Cerebellar cortex (tissue), 1 donor: ENCODE results near the gene FITM1.

Experiments
- DNase-seq: peaks from one replicate; pipeline ENCODE4 v3.0.0-alpha.2; 2015; ENCODE audit warnings: low spot score

FITM1 gene

DNA sequence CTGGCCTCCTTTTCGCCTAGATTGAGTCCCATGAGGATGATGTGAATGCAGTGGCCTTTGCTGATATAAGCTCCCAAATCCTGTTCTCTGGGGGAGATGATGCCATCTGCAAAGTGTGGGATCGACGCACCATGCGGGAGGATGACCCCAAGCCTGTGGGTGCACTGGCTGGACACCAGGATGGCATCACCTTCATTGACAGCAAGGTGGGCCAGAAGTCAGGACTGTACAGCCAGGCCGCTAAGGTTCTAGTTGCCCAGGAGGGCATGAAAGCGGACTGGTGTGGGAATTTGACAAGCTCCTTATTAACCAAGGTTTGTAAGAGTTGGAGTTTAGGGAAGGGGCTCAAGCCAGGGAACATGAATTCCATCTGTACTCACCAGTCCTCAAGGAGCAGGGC lies 10.8 kb upstream of the FITM1 start:
- no peak for DNase-seq

DNA sequence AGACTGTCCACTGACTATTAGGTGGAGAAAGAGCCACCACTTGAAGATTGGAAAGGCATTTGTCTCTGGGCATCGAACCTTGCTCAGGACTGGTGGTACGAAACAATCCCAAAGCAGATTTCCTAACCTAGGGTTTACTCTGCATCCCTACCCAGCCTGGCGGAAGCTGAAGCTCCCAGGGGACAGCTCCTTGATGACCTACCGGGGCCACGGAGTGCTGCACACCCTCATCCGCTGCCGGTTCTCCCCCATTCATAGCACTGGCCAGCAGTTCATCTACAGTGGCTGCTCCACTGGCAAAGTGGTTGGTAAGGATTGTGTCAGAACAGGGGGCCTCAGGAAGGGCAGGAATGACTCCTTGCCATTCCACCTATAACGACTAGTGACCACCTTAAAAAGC lies 9.2 kb upstream of the FITM1 start:
- no peak for DNase-seq

DNA sequence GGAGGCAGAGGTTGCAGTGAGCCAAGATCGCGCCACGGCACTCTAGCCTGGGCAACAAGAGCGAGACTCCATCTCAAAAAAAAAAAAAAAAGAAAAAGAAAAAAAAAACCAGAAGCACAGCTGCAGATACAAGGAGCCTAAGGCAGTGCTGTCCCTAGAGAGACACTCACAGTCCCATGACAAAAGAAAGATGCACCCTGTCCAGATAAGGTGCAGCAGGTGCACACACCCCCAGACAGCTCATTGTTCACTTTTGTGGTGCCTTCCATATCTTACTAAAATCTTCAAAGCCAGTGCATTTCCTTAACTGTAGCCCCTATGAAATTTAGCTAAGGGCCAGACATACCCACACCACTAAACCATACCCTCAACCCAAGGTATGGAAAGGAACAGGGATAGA lies 8.0 kb upstream of the FITM1 start:
- DNase-seq: no peak

DNA sequence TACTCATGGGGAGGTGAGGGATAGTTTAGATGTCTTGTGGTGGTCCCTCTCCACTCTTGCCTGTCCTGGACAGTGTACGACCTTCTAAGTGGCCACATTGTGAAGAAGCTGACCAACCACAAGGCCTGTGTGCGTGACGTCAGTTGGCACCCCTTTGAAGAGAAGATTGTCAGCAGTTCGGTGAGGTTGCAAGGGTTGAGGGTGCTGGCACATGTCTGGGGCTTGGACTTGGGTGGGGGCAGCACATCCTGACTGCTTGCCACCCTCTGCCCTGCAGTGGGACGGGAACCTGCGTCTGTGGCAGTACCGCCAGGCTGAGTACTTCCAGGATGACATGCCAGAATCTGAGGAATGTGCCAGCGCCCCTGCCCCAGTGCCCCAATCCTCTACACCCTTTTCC lies 7.6 kb upstream of the FITM1 start:
- no peak for DNase-seq

DNA sequence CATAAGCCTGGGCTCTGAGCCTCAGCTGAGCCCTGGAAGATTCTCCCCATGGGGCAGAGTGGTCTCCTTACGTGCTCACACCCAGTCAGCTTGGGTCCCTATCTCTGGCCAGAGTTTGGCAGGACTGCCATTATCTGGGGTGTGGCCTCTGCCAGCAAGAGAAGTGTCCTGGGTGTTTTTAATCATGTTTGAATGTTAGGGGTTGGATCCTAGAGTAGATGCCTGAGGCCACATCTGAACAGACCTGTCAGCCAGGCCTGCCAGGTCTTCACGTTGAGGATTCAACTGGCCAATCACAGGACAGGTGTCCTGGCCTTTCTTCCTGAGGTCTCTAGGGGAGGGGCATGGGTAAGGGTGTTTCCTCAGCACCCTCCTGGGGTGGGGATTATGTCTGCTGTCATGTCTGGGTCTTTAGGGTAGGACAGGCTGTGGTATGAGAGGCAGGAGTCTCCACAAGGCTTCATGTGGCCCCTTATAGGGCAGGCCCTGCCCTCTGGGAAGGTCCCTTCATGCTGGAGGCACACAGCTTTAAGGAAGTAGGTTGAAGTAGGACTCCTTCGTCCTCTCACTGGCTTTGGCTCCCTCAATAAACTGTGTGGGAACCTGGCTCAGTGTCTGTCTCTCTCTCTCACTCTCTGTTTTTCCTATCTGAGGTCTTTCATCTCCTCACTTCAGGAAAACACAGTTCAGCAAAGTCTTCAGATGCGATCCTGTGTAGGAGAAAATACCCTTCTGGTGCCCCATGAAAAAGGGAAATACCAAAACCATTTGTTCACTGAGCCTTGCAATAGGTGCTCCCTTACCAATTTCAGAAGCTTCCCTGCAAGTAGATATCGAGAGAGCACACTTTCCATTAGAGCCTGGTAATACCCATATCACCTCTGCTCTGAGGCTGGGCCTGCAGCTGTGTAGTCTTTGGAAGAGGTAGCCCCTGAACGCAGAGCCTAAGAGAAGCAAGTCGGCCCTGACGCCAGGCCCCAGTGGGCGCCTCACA lies 6.7 kb upstream of the FITM1 start:
- no peak for DNase-seq

DNA sequence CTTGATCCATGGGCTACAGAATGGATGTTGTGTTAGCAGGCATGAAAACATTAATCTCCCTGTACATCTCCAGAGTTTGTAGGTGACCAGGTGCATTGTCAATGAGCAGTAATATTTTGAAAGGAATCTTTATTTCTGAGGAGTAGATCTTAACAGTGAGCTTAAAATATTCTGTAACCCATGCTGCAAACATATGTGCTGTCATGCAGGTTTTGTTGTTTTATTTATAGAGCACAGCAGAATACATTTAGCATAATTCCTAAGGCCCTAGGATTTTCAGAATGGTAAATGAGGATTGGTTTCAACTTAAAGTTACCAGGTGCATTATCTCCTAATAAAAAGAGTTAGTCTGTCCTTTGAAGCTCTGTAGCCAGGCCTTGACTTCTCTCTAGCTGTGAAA lies 3.5 kb upstream of the FITM1 start:
- DNase-seq: no peak

DNA sequence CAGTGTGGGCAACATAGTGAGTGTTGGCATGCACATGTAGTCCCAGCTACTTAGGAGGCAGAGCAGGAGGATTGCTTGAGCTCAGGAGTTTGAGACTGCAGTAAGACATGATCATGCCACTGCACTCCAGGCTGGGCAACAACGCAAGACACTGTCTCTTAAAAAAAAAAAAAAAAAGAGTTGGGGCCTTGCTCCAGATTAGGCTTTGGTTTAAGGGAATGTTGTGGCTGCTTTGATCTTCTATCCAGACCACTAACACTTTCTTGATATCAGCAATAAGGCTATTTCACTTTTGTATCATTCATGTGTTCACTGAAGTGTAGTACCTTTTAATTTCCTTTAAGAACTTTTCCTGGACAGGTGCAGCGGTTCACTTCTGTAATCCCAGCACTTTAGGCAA lies 2.8 kb upstream of the FITM1 start:
- DNase-seq: no peak

DNA sequence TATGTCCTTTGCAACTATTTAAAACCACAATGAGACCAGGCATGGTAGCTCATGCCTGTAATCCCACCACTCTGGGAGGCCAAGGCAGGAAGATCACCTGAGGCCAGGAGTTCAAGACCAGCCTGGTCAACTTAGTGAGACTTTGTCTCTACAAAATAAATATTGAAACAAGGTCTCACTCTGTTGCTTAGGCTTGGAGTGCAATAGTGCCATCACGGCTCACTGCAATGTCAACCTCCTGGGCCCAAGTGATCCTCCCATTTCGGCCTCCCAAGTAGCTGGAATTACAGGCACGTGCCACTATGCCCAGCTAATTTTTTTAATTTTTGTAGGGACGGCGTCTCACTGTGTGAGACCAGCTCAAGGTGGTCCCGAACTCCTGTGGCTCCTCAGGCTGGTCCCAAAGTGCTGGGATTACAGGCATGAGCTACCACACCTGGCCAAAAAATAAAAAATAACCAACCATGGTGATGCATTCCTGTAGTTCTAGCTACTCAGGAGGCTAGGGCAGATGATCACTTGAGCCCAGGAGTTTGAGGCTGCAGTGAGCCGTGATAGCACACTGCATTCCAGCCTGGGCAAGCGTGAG lies 955 bp upstream of the FITM1 start:
- no peak for DNase-seq

DNA sequence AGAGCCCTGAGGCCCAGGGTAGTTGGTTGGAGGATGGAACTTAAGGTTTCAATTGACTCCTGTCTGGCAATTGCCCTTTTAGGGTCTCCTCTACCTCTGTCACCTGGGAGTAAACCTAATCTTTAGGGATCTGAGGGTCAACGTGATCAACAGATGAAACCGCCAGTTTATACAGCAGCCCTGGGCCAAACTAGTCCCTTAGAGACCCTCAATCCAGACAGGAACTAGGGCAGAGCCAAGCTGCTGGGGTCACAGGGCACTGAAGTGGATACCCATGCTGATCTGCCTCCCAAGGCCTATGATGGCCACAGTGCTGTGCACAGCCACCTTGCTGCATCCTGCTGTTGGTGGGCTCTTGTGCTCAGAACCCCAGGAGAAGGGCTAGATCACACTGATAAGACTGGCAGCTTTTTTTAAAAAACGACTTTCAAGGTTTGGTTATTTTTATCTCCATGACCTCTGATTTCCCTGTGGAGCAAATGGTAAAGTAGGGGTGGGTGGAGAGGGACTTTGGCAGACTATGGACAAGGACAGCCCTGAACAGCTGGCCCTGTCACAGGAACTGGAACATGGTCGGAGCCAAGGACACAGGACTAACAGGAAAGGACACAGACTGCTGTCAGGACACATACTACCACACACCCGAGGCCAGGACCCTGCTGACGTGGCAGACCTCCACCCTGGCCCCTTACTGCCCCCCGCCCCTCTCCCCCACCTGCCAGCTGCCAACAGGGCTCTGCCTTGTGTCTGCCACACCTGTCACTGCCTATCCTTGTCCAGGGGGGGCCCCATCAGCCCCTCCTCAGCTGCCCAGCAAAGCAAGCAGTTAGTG lies 474 bp downstream of the FITM1 start:
- DNase-seq: no peak

DNA sequence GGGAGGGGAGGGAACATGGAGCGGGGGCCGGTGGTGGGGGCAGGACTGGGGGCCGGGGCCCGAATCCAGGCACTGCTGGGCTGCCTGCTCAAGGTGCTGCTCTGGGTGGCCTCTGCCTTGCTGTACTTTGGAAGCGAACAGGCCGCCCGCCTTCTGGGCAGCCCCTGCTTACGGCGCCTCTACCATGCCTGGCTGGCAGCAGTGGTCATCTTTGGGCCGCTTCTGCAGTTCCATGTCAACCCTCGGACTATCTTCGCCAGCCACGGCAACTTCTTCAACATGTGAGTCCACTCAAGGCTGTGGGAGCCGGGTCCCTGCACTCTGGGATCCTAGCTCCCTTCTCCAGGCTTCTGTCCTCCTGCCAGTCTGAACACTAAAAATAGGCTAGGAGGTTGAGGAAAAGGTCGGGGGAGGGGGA lies 1.1 kb downstream of the FITM1 start:
- no peak for DNase-seq

DNA sequence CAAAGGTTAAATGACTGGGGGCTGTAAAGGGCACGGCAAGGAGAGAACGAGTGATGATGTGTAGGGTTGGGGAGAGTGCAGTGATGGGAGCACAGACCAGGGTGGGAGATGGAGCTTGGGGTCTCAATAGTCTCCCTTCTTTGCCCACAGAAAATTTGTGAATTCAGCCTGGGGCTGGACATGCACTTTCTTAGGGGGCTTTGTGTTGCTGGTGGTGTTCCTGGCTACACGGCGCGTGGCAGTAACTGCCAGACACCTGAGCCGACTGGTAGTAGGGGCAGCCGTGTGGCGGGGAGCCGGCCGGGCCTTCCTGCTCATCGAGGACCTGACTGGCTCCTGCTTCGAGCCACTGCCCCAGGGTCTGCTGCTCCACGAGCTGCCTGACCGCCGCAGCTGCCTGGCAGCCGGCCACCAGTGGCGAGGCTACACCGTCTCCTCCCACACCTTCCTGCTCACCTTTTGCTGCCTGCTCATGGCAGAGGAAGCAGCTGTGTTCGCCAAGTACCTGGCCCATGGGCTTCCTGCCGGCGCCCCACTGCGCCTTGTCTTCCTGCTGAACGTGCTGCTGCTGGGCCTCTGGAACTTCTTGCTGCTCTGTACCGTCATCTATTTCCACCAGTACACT lies 1.7 kb downstream of the FITM1 start:
- no peak for DNase-seq

DNA sequence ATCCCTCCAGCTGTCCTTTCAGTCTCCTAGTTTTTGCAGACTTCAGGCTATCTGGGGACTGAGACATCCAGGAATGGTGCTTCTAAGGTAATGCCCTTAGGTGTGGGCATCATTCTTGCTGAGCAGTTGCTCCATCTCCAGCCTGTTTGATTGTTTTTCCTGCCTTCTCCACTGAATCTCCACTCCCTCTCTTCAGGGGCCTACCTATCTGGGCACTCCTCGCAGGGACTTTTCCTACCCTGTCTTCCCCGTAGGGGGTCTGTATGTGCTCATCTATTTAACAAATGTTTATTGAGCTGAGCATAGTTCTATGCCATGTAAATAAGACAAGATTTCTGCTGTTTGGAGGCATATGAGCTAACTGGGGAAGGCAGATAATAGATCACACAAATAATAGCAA lies 2.5 kb downstream of the FITM1 start:
- DNase-seq: no peak

DNA sequence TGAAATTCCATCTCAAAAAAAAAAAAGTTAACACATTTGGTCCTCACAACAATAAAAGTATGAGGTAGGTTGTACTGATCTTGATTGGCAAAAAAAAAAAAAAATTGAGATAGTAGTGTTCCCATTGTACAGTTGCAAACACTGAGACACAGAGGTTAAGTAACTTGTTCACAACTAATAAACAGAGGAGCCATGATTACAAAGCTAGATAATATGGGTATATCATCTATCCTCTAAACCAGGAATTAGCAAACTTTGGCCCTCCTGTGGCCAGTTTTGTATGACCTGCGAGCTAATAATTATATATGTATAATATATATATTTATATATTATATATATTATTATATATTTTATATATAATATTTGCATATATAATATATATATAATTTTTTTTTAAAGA lies 3.3 kb downstream of the FITM1 start:
- DNase-seq: no peak

DNA sequence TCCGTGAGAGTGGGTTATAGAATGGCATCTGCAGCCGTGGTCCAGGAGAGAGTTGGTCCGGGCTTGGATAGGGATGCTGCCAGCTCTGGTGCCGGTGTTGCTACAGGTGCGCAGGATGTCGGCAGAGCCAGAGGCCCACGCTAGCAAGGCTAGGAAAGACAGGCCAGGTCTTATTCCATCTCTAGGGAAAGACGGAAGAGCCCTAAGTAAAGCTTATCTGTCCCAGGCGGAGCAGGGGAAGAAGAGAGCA lies 5.0 kb downstream of the FITM1 start:
- no peak for DNase-seq

DNA sequence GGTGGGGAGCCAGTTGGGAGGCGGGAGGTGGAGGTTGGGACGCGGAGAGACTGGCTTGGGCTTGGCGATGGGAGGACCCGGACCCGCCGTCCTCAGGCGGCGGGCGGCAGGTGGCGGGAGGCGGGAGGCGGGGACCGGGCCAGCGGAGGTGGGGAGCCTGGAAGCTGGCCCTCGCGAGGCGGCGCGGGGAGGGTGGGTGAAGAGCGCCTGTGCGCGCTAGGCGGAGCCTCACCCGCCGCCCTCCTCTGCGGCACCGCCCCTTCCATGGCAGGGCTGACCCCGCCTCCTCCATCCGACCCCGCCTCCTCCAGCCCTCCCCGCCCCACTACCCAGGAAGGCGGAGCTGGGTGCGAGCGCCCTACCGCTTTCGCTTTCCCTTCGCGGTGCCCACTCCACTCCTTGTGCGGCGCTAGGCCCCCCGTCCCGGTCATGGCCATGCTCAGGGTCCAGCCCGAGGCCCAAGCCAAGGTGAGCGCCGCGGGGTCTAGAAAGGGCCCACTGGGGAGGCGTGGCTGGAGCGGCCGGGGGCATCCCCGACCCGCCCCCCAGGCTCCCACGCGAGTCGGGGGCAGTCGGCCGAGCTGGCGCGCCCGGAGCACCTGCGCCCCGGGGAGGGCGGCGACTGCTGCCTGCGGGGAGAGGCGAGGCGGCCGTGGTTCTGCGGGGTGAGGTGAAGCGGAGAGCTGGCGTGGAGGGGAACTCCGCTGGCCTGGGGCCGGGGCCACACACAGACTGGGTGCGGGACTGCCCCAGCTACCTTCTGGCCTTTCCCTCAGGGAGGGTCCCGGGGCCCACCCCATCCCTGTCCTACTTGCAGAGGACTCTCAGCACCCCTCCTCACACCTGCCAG lies 5.6 kb downstream of the FITM1 start, which contains the start of gene PSME1:
PSME1 (plus strand) TSS at position 361 of the 850 bp plus-strand sequence; CDS start at position 430, 69 bp downstream.
- DNase-seq: peak; percentile 94

DNA sequence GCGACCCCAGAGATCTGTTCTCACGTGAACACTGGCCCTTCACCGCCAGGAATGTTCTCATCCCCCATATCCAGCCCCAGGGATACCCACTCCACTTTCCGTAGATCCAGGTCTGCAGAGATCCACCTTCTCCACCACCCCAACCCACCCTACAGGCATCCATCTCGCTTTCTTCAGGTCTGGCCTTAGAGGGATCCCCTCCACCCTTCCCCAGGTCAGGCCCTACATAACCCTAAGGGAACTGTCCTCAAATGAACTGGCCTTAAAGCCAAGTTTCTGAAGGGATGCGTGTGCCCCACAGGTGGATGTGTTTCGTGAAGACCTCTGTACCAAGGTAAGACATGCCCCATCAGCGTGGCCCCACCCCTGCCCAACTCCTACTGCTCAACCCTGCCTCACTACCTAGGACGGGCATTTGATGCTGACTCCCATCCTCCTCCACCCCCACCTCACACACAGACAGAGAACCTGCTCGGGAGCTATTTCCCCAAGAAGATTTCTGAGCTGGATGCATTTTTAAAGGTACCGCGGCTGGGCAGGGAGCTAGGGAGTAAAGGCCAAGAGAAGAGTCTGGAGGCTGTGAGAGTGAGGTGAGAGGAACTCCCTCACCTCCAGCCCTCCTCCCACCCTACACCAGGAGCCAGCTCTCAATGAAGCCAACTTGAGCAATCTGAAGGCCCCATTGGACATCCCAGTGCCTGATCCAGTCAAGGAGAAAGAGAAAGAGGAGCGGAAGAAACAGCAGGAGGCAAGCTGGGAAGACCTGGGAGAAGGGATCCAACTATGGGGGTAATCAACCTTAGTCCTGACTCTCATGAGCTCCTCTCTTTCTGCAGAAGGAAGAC lies 6.4 kb downstream of the FITM1 start:
- no peak for DNase-seq

DNA sequence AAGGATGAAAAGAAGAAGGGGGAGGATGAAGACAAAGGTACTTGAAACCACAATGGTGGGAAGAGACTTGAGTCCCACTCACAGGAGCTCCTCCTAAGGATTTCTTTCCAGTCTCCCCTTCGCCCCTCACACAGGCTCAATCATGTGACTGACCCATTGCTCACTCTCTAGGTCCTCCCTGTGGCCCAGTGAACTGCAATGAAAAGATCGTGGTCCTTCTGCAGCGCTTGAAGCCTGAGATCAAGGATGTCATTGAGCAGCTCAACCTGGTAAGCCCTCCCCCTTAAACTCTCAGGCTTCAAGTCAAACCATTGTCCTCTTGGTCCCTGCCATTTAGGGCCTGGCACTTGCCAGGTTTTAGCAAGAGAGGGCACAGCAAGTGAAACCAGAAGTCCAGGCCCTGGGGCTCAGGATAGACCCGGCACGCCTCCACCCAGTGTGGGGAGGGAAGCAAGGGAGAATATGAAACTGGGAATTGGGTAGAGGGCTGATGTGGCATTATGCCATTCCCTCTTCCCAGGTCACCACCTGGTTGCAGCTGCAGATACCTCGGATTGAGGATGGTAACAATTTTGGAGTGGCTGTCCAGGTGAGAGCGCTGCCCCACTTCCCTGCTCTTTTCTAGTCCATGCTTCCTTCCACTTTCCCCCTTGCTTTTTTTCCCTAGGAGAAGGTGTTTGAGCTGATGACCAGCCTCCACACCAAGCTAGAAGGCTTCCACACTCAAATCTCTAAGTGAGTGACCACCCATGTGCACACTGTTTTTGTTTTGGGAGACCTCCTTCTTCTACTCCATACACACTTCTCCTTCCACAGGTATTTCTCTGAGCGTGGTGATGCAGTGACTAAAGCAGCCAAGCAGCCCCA lies 7.3 kb downstream of the FITM1 start:
- no peak for DNase-seq

DNA sequence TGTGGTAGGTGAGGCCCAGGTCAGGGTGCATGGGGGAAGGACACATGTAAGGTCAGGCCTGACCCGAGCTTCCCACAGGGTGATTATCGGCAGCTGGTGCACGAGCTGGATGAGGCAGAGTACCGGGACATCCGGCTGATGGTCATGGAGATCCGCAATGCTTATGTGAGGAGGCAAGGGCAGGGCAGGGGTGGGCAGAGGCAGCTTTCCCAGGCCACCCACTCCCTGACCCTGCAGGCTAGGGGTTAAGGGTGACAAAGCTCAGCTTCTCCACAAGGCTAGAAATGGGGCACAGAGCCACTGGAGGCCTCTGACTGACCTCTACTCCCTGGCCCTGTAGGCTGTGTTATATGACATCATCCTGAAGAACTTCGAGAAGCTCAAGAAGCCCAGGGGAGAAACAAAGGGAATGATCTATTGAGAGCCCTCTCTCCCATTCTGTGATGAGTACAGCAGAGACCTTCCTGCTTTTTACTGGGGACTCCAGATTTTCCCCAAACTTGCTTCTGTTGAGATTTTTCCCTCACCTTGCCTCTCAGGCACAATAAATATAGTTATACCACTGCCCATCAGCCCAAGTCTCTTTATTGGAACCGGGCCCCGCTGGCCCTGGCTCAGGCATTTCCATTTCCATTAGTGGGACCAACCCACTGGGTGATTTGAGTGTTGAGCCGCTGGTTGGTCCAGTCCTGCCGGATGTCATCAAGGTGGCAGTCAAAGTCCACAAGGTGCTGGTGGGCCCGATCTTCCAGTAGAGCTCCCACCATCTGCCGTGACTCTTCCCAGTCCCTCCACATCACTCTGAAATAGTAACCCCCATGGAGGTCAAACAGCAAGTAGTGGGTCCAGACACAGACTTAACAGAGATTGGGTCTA lies 8.2 kb downstream of the FITM1 start:
- no peak for DNase-seq
